GM18505 (cell line): ENCODE measurements around the gene DHX58.

Source experiments
- ATAC-seq: cut with Tn5 transposase; IDR thresholded peaks from one replicate; pipeline ENCODE4 v1.9.1; 2021; ENCODE audit not compliant: unreplicated experiment
- POLR2A ChIP-seq: IDR thresholded peaks from 4 replicates; pipeline ENCODE4 v1.6.1; 2011; ENCODE audit warnings: borderline replicate concordance; ENCODE audit not compliant: insufficient read depth, insufficient read length; ENCODE audit errors: extremely low read depth

Gene DHX58

DNA sequence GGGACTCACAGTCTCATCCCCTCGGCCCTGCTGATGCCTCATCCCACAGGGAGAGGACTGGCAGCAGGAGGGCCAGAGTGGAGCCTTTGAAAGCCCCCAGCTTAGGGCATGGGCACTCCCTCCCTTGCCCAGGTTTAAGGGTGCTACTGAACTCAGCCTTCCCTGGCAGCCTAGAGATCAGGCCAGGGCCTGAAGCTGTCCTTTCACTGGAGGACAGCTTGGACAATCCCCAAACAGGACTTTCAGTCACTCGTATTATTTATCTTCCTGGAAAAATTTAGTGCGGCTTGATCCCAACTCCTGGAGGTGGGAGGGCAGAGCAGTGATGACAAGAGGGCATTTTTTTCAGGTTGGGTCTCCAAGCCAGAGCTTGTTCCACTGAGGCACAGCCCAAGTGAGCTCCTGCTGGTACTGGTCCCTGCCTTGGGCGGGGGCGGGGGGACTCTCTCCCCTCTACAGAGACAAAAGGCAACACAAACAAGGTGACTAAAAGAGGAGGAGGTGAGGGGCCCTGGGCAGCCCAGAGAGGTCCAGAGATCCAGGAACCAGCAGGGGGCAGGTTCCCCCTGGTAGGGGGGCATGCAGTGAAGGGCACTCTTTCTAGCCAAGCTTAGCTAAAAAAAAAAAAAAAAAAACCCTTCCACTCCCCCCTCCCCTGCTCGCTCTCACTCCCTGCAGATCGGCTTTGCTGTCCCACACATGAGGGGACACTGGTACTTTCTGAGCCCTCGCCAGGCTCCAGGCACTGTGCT, 16.0 kb downstream of the DHX58 start:
- ATAC-seq: no peak
- no peak for TF ChIP-seq POLR2A

DNA sequence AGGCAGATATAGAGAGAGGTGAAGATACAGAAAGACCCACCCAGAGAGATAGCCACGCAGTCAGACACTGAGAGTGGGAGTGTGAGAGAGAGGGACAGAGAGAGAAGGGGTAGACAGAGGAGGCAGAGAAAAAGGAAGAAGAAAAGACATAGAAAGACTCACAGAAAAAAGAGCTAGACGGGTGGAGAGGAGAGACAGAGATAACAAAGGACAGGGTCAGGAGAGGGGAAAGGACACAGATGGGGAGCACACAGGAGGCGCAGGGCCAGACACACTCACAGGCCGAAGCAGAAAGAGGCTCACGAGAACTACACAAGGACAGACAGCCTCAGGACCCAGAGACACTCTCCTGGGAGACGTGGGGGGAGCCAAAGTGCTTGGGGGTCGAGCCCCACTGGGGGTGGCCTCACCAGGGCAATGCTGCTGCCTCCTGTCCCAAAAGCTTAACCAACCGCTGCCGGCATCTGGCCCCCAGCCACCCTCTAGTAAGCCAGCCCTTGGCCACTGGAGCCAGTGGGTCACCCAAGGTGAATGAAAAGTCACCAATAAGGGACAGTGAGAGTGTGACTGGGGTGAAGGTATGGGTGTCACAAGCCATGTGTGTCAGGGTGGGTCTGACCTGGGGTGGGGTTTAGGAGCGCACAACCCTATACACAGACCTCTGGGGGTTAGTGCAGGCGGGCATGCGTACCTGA, 18.0 kb downstream of the DHX58 start:
- no peak for ATAC-seq
- no peak for TF ChIP-seq POLR2A

DNA sequence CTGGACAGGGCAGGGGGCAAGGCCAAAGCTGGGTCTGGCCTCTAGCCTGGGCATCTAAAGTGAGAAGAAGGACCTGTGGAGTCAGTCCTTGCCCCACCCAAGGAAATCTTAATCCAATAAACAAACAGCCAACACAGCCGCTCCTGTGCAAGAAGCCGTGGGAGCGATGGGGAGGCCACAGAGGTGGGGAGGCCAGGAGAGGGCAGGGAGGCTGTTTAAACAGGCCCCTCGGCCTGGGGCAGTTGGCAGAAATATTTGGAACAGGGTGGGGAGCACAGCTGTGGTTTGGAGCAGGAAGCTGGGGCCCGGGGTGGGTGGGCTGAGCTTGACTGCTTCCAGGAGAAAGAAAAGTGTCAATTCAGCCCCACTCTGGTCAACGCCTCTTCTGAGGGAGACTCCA, 19.6 kb downstream of the DHX58 start:
- no peak for ATAC-seq
- TF ChIP-seq POLR2A: no peak

DNA sequence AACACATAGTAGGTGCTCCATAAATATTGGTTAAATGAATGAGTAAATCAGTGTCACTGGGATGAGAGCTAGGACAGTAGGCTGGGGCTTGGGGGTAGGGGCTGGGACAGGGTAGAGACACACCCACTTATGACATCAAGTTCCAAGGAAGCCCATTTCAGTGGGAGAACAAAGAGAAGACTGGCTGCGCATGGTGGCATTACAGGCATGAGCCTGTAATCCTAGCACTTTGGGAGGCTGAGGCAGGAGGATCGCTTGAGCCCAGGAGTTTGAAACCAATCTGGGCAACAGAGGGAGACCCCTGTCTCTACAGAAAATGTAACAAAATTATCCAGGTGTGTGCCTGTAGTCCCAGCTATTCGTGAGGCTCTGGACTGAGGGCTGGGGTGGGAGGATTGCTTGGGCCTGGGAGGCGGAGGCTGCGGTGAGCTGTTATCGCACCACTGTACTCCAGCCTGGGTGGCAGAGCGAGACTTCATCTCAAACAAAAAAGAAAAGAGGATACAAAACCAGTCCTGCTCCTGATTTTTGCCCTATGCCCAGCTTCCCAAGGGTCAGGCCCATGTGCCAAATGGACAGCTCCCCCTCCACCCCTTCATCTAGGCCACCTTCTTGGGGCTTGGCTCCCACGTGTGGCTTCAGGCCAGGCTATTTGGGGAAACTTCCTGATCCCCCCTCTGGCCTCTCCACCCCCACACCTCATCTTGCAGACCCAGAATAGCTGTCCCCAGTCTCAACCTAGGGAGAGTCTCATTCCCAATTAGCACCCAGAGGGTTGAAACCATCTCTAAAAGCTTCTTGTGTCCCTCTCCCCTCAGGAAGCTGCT, 21.3 kb downstream of the DHX58 start:
- no peak for TF ChIP-seq POLR2A
- no peak for ATAC-seq

DNA sequence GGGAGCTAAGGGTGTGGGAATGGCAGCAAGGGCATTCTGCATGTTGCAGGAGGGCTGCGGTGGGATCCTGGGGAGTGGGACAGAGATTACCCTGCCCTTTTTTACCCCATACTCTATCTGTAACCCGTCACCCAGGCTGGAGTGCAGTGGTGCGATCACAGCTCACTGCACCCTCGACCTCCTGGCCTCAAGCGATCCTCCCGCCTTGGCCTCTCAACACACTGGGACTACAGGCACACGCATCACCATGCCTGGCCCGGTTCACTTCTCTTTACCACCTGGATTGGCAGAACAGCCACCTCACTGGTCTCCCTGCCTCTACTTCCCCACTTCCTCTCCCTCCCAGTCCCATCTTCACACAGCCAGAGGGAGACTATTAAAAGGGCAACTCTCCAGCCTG, 23.8 kb downstream of the DHX58 start:
- no peak for ATAC-seq
- no peak for TF ChIP-seq POLR2A

DNA sequence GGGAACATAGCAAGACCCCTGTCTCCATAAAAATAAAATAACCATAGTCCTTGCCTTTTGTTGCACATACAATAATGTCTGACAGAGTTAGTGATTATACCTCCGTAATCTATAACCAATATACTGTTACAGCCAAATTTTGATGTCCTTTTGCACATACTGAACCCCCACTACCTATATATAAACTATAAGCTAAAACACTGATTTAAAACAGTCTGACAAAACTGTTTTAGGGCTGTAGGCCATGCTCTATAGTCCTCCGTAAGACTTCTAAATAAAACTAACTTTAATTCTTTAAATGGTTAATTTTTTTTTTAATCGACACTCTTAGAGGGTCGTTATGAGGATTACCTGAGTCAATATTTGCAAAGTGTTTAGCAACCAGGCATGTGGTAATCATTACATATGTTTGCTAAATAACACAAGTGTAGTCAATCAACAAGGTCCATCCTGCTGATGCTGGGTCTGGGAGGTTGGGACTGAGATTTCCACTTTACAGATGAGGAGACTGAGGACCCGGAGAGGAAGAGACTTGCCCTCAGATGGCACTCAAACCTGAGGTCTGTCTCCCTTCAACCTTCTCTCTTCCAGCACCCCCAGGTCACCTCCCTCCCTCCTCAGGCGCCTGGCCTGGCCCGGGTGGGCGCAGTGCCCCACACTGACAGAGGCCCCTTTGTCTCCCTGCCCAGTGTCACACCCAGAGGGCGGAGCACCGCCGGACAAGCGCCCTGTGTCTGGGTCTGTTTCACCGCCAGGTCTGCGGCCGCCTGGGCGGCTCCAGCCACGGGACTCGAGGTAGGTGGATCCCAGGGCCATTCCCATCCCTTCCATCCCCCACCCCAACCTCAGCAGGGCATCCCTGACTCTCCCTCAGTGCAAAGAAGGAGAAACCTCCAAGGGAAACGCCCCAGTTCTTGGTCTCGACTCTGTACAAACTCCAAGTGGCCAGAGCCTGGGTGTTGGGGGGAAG, 24.5 kb downstream of the DHX58 start:
- no peak for TF ChIP-seq POLR2A
- no peak for ATAC-seq

DNA sequence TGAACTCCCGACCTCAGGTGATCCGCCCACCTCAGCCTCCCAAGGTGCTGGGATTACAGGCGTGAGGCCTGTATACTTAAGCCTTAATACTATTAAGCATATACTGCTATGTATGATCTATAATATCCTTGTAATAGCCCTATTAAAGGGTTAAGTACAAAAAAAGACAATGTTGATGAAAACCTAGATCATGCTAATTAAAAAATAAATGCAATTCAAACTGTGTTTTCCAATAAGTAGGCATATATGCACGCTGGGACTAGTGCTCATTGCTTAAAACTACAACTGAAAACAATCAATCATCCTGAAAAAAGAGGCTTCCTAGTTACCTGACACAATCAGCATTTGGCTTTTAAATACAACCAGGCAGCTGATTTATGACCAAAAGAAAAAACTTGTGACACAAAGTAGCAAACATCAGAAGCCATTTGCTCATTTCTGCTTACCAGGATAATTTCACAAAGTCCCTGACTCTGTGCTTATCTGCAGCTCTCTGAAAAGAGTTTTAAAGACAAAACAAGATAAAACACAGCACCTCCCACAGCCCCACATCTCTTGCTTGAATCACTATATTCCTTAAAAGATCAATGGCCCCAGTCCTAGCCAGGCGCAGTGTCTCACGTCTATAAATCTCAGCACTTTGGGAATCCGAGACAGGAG, 25.3 kb downstream of the DHX58 start:
- no peak for TF ChIP-seq POLR2A
- no peak for ATAC-seq

DNA sequence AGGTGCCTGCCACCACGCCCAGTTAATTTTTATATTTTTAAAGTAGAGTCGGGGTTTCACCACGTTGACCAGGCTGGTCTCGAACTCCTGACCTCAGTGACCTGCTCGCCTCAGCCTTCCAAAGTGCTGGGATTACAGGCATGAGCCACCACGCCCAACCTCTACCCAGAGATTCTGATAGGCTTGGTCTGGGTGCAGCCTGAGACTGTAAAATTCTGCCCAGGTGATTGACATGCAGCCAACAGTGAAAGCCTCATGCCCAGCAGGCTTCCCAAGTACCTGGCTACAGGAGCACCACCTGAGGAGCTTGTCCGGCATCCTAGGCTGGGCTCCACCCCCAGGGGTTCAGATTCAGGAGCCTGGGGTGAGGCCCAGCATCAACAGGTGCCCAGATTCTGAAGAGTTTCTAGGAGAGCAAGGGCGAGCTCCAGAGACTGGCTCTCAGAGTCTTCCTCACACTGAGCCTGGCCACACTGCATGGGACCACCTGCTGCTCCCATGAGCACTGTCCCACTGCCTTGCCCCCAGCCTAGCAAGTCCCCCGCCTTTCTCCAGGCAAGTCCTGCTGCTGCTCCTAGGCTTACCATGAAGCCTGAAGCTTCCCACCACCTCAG, 30.9 kb downstream of the DHX58 start:
- TF ChIP-seq POLR2A: no peak
- ATAC-seq: no peak

DNA sequence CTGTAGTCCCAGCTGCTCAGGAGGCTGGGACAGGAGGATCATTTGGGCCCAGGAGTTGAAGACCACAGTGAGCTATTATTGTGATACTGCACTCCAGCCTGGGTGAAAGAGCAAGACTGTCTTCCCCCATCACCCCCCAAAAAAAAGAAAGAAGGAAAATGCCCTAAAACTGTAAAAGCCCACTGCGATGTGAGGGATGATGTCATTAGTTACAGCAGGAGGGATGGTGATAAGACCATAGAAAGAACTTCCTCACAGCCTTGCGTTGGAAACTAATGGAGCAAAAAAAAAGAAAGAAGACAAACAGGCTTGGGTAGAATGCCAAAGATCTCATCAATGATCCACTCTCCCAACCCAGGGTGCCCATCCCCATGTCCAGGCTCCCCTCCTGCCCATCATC, 33.0 kb downstream of the DHX58 start:
- TF ChIP-seq POLR2A: no peak
- no peak for ATAC-seq

DNA sequence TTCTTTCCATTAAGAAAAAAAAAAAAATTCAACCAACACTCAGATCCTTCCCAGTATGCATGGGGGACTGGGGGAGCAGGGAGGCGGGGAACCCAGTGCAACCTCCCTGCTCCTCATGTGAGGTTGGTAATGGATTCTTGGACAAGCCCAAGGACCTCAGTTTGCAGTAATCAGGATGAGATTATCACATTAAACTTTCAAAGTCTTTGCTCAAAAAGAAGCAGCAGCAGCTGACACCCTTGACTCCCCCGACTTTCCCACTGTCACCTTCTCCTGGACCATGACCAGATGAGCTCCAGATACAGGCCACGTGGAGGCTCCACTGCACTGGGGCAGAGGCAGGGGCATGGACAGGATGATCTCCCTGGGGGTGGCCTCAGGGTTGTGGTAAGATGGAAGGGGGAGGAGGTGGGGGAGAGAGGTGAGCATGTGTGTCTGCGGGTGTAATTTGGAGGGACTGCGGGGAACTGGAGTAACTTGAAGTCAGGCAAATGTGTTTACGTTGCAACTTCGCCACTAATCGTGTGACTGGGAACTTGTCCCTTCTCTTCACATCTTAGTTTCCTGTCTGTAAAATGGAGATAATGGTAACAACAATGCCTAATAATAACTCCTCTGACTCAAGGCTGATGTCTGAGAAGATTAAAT, 34.0 kb downstream of the DHX58 start:
- TF ChIP-seq POLR2A: no peak
- ATAC-seq: no peak

DNA sequence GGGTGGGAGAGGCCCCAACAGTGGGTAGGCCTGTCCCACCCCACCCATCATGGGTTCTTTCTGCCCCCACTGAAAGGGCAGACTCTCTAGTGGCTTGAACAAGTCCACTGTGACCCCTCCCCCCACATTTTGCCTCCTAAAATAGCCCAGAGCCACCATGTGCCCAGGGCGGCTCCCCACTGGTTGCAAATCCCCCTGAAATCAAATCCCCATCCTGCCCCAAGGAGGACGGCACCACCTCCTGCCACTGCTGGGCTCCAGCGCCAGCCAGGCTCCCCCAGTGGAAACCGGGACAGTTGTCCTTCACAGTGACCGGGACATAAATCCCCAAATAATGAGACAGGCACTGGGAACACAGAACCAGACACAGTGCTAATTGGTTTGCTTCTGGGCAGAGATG, 34.8 kb downstream of the DHX58 start:
- no peak for ATAC-seq
- no peak for TF ChIP-seq POLR2A
